Neural progenitor cell (in vitro differentiated cells): ENCODE results near the gene CDK11A. TPM values are rescaled to one million over a fixed set of nuclear protein-coding genes. Genes with fewer than 3 reads are reported as not detected.

Experiments
- DNase-seq: peaks from one replicate; pipeline ENCODE4 v3.0.0-alpha.2; 2016; ENCODE audit warnings: low spot score
- H2AFZ ChIP-seq: fragments of 200-600 bp; sonication (generic); replicated peaks from 2 replicates; pipeline ENCODE4 v1.6.1; 2016; ENCODE audit warnings: antibody characterized with exemption
- H3F3A ChIP-seq: fragments of 200-600 bp; sonication (generic); 2 replicates; pipeline ENCODE4 v1.6.1; 2016; ENCODE audit warnings: antibody characterized with exemption, low read depth
- H3K27ac ChIP-seq: fragments of 200-600 bp; sonication (generic); 2 replicates; pipeline ENCODE4 v1.5.1; 2016; ENCODE audit warnings: mild to moderate bottlenecking
- H3K27me3 ChIP-seq: fragments of 200-600 bp; sonication (generic); 2 replicates; pipeline ENCODE4 v1.6.1; 2016; ENCODE audit warnings: mild to moderate bottlenecking, moderate library complexity
- H3K36me3 ChIP-seq: fragments of 200-600 bp; sonication (generic); 2 replicates; pipeline ENCODE4 v1.5.1; 2016
- H3K4me1 ChIP-seq: fragments of 200-600 bp; sonication (generic); 2 replicates; pipeline ENCODE4 v1.6.1; 2016; ENCODE audit warnings: mixed run types
- H3K4me2 ChIP-seq: fragments of 200-600 bp; sonication (generic); 2 replicates; pipeline ENCODE4 v1.6.1; 2016
- H3K4me3 ChIP-seq: fragments of 200-600 bp; sonication (generic); 2 replicates; pipeline ENCODE4 v1.5.1; 2016
- H3K79me2 ChIP-seq: fragments of 200-600 bp; sonication (generic); 2 replicates; pipeline ENCODE4 v1.6.1; 2016; ENCODE audit warnings: low read depth
- H3K9ac ChIP-seq: fragments of 200-600 bp; sonication (generic); 2 replicates; pipeline ENCODE4 v1.6.1; 2016
- H3K9me3 ChIP-seq: fragments of 200-600 bp; sonication (generic); 2 replicates; pipeline ENCODE4 v1.5.1; 2016; ENCODE audit warnings: low read depth
- H4K20me1 ChIP-seq: fragments of 200-600 bp; sonication (generic); 2 replicates; pipeline ENCODE4 v1.6.1; 2016; ENCODE audit warnings: low read depth
- H3K27ac Mint-ChIP-seq: 3 replicates; pipeline ENCODE4 v1.8.0; 2021; ENCODE audit warnings: mixed read lengths
- H3K27me3 Mint-ChIP-seq: 2 replicates; pipeline ENCODE4 v1.8.0; 2022; ENCODE audit warnings: low read depth, mild to moderate bottlenecking, inconsistent platforms, moderate library complexity, mixed read lengths; ENCODE audit not compliant: insufficient read depth
- H3K36me3 Mint-ChIP-seq: 3 replicates; pipeline ENCODE4 v1.8.0; 2021; ENCODE audit warnings: mixed read lengths
- H3K4me1 Mint-ChIP-seq: 3 replicates; pipeline ENCODE4 v1.8.0; 2021; ENCODE audit warnings: mixed read lengths
- H3K4me3 Mint-ChIP-seq: 3 replicates; pipeline ENCODE4 v1.8.0; 2021; ENCODE audit warnings: mild to moderate bottlenecking, moderate library complexity, mixed read lengths
- H3K9me3 Mint-ChIP-seq: 3 replicates; pipeline ENCODE4 v1.8.0; 2020; ENCODE audit warnings: mixed read lengths
- EZH2 ChIP-seq: fragments of 200-600 bp; sonication (generic); IDR thresholded peaks from 2 replicates; pipeline ENCODE4 v1.6.1; 2017; ENCODE audit warnings: antibody characterized with exemption, mild to moderate bottlenecking, moderate library complexity
- EZH2phosphoT487 ChIP-seq: fragments of 200-600 bp; sonication (generic); IDR thresholded peaks from 2 replicates; pipeline ENCODE4 v1.6.1; 2017; ENCODE audit warnings: antibody characterized with exemption
- total RNA-seq: library from RNA; depleted of rRNA; stranded (reverse); fragments of >200 nt; gene quantifications from 2 replicates; pipeline ENCODE4 v1.2.3, GENCODE V29; 2015; ENCODE audit warnings: low replicate concordance
- TF ChIP-seq, protein P1 (sequence below): fragments of 200-600 bp; sonication (generic); IDR thresholded peaks from 2 replicates; pipeline ENCODE4 v1.5.1; 2017; ENCODE audit warnings: antibody characterized with exemption, mild to moderate bottlenecking

The CDK11A gene
- total RNA-seq, 1 donor from 2014 or later, result 6.6 TPM

GRCh38 chr1:1763657-1764621 is 39.8 kb upstream of the CDK11A start:
- Histone ChIP-seq H4K20me1 (peaks cover 7% of the 10 kb centered on the region), H3K36me3 (no peaks in the 10 kb centered on the region), H3K9ac (no peak overlapping the region), H3K27me3 (no peaks in the 10 kb centered on the region), H3K4me1 (no peaks in the 10 kb centered on the region), H3K4me2 (no peak overlapping the region), H3K9me3 (no peaks in the 10 kb centered on the region), H3K79me2 (peaks cover 42% of the 10 kb centered on the region), H3F3A (no peaks in the 10 kb centered on the region), H2AFZ (no peak overlapping the region), H3K27ac (no peak overlapping the region), H3K4me3 (no peak overlapping the region)
- Mint-ChIP-seq H3K9me3 (peaks cover 6% of the 10 kb centered on the region), H3K27me3 (peaks cover 2% of the 10 kb centered on the region), H3K4me3 (no peak overlapping the region), H3K27ac (no peak overlapping the region), H3K36me3 (peaks cover 26% of the 10 kb centered on the region), H3K4me1 (no peaks in the 10 kb centered on the region)
- DNase-seq, result no peak
- TF ChIP-seq EZH2 (no peak), EZH2phosphoT487 (no peak)
- TF ChIP-seq, protein P1, sequence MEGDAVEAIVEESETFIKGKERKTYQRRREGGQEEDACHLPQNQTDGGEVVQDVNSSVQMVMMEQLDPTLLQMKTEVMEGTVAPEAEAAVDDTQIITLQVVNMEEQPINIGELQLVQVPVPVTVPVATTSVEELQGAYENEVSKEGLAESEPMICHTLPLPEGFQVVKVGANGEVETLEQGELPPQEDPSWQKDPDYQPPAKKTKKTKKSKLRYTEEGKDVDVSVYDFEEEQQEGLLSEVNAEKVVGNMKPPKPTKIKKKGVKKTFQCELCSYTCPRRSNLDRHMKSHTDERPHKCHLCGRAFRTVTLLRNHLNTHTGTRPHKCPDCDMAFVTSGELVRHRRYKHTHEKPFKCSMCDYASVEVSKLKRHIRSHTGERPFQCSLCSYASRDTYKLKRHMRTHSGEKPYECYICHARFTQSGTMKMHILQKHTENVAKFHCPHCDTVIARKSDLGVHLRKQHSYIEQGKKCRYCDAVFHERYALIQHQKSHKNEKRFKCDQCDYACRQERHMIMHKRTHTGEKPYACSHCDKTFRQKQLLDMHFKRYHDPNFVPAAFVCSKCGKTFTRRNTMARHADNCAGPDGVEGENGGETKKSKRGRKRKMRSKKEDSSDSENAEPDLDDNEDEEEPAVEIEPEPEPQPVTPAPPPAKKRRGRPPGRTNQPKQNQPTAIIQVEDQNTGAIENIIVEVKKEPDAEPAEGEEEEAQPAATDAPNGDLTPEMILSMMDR, result no peak

- DNase-seq, result no peak
- no peaks in the 10 kb centered on the region for H3K9me3 ChIP-seq
- H3K27me3 ChIP-seq, result no peaks in the 10 kb centered on the region
- no peak overlapping the region for H3K4me2 ChIP-seq
- no peak overlapping the region for H3K9ac ChIP-seq
- no peak overlapping the region for H3K4me3 ChIP-seq
- H3K36me3 ChIP-seq, result no peaks in the 10 kb centered on the region
- peaks cover 2% of the 10 kb centered on the region for H3K4me1 Mint-ChIP-seq
- TF ChIP-seq, protein P1, result no peak
- TF ChIP-seq EZH2phosphoT487, result no peak
- TF ChIP-seq EZH2, result no peak
- H3K79me2 ChIP-seq, result peaks cover 20% of the 10 kb centered on the region
- H4K20me1 ChIP-seq, result peaks cover 15% of the 10 kb centered on the region
- no peaks in the 10 kb centered on the region for H3K9me3 Mint-ChIP-seq
- no peak overlapping the region for H3K4me3 Mint-ChIP-seq
- no peak overlapping the region for H3K27ac Mint-ChIP-seq
- H3K27me3 Mint-ChIP-seq, result peaks cover 2% of the 10 kb centered on the region
- H3K27ac ChIP-seq, result no peak overlapping the region
- H2AFZ ChIP-seq, result no peak overlapping the region
- no peaks in the 10 kb centered on the region for H3K4me1 ChIP-seq
- no peaks in the 10 kb centered on the region for H3F3A ChIP-seq
- H3K36me3 Mint-ChIP-seq, result peaks cover 18% of the 10 kb centered on the region
Measured at GRCh38 chr1:1761504-1762376, 37.6 kb upstream of the CDK11A start.

DNA sequence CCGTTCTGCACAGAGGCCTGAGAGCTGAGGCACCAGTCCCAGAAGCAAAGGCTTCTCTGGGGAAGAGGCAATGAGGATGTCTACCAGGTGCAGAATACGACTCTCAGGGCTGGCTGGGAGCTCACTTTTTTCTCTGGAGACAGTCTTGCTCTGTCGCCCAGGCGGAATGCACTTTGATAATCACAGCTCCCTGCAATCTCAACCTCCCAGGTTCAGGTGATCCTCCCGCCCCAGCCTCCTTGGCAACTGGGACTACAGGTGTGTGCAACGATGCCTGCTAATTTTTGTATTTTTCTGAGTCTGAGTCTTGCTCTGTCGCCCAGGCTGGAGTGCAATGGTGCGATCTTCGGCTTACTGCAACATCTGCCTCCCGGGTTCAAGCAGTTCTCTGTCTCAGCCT is 36.6 kb upstream of the CDK11A start:
- Histone ChIP-seq H3K9ac (no peak overlapping the region), H3K4me1 (no peaks in the 10 kb centered on the region), H3F3A (no peaks in the 10 kb centered on the region), H3K9me3 (no peaks in the 10 kb centered on the region), H3K4me3 (no peak overlapping the region), H3K36me3 (no peaks in the 10 kb centered on the region), H4K20me1 (peaks cover 15% of the 10 kb centered on the region), H2AFZ (no peak overlapping the region), H3K27me3 (no peaks in the 10 kb centered on the region), H3K27ac (no peak overlapping the region), H3K79me2 (peaks cover 12% of the 10 kb centered on the region), H3K4me2 (no peak overlapping the region)
- Mint-ChIP-seq H3K27ac (no peak overlapping the region), H3K9me3 (no peaks in the 10 kb centered on the region), H3K27me3 (peaks cover 2% of the 10 kb centered on the region), H3K36me3 (peaks cover 18% of the 10 kb centered on the region), H3K4me3 (no peak overlapping the region), H3K4me1 (peaks cover 2% of the 10 kb centered on the region)
- TF ChIP-seq, protein P1, result no peak
- TF ChIP-seq EZH2phosphoT487 (no peak), EZH2 (no peak)
- DNase-seq, result no peak
